Thyroid gland (tissue), 4 donors: ENCODE data around the gene CACNA1D. TPM values are rescaled to one million over a fixed set of nuclear protein-coding genes. Genes with fewer than 3 reads are reported as not detected.

ENCODE experiments used
- DNase-seq, 2 donors: peaks; one replicate each; pipeline ENCODE4 v3.0.0-alpha.2; 2019
- H3K27ac ChIP-seq, 3 donors: fragments of 200-600 bp; sonication (generic); 1 replicate in 2 of 3; 2 replicates in 1 of 3; pipeline ENCODE4 v1.5.1; 2016 to 2019; ENCODE audit warnings: mild to moderate bottlenecking in 1 of 3, moderate library complexity in 1 of 3
- H3K27me3 ChIP-seq: fragments of 200-600 bp; sonication (generic); one replicate; pipeline ENCODE4 v1.5.1; 2019
- H3K36me3 ChIP-seq, 2 donors: fragments of 200-600 bp; sonication (generic); one replicate each; pipeline ENCODE4 v1.5.1; 2016 to 2019
- H3K4me1 ChIP-seq, 2 donors: fragments of 200-600 bp; sonication (generic); one replicate each; pipeline ENCODE4 v1.5.1; 2017 to 2019
- H3K4me3 ChIP-seq, 3 donors: fragments of 200-600 bp; sonication (generic); replicated peaks in 1 of 3; 1 replicate in 2 of 3; 2 replicates in 1 of 3; pipeline ENCODE4 v1.5.1; 2016; ENCODE audit warnings: mild to moderate bottlenecking in 1 of 3
- H3K9me3 ChIP-seq: fragments of 200-600 bp; sonication (generic); one replicate; pipeline ENCODE4 v1.5.1; 2017
- POLR2A ChIP-seq, 2 donors: fragments of 450-650 bp; IDR thresholded peaks; one replicate each; pipeline ENCODE4 v1.6.1; 2017; ENCODE audit warnings: antibody characterized with exemption in 2 of 2, mild to moderate bottlenecking in 2 of 2, moderate library complexity in 1 of 2
- WGBS, 2 donors: methylation state at CpG; one replicate each; pipeline ENCODE4 v1.1.5; 2017; 5-methylcytosine and 5-hydroxymethylcytosine counted together
- intact Hi-C: fragments of 100-400 bp; cut with DNase I; formaldehyde crosslinking; loops from one replicate; pipeline ENCODE4 v1.15.1; 2023
- total RNA-seq, 4 donors: library from RNA; depleted of rRNA; stranded (reverse); fragments of >200 nt; gene quantifications; one replicate each; pipeline ENCODE4 v1.2.3, GENCODE V29; 2016
- TF ChIP-seq, protein P1 (sequence below), 6 experiments: fragments of 200-600 bp in 3 of 6; fragments of 450-650 bp in 3 of 6; sonication (generic) in 3 of 6; IDR thresholded peaks; one replicate each; pipeline ENCODE4 v1.5.1; 2016 to 2019; ENCODE audit warnings: antibody characterized with exemption in 6 of 6, mild to moderate bottlenecking in 2 of 6, inconsistent platforms in 1 of 6, moderate library complexity in 1 of 6

The CACNA1D gene
- total RNA-seq, 4 donors from 2014 or later = 7.1 to 46.1 (median 27.3) TPM

DNA sequence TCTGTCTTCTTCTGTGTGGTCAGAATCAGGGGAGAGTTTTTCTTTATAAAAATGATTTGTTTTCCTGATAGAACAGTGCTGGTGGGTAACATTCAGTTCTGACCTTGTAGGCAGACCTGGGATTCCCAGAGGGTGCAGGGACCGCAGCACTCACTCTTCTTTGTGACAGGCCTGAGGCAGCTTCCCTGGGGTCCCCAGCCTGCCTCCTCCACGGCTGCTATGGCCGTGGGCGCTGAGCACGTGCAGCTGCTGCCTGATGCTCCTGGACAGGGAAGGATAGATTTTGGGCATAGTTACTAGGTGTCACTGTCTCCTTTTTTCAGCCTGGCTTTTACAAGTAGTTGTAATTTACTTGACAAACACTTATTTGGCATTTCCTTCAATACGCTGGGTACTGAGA is 39.1 kb downstream of the CACNA1D start:
- H3K36me3 ChIP-seq = no peaks in the 10 kb centered on the region
- no peaks in the 10 kb centered on the region for H3K27me3 ChIP-seq
- H3K4me1 ChIP-seq = no peaks in the 10 kb centered on the region
- no peak overlapping the region for H3K4me3 ChIP-seq
- 88 to 94% methylated on average over 6 of the region's 6 CpGs for WGBS, 2 donors
- H3K27ac ChIP-seq = no peak overlapping the region
- intact Hi-C loops = no loop called here
- DNase-seq = no peak
- TF ChIP-seq POLR2A (IDR thresholded peaks at IDR 0.05) = no peak
- TF ChIP-seq, protein P1, sequence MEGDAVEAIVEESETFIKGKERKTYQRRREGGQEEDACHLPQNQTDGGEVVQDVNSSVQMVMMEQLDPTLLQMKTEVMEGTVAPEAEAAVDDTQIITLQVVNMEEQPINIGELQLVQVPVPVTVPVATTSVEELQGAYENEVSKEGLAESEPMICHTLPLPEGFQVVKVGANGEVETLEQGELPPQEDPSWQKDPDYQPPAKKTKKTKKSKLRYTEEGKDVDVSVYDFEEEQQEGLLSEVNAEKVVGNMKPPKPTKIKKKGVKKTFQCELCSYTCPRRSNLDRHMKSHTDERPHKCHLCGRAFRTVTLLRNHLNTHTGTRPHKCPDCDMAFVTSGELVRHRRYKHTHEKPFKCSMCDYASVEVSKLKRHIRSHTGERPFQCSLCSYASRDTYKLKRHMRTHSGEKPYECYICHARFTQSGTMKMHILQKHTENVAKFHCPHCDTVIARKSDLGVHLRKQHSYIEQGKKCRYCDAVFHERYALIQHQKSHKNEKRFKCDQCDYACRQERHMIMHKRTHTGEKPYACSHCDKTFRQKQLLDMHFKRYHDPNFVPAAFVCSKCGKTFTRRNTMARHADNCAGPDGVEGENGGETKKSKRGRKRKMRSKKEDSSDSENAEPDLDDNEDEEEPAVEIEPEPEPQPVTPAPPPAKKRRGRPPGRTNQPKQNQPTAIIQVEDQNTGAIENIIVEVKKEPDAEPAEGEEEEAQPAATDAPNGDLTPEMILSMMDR (IDR thresholded peaks at IDR 0.05) = no peak
- H3K9me3 ChIP-seq = no peaks in the 10 kb centered on the region

DNA sequence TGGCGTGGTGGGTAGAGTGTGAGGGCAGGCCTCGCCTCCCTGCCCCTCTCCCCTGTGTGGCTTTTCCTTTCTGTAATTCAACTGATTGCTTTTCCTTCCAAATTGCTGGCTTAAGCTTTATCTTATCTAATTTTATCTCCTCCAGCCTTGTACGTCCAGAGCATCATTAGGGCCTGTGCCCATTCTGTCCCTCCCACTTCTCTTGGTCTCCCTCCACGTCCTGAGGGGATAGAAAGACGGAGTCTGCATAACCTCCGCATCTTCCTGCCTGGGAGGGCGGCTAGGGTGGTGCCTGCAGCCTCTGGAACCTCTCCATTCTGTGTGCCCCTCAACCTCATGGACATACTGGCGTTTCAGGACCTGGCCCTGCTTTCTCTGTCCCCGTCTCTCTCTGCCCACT is 39.8 kb downstream of the CACNA1D start:
- Histone ChIP-seq H3K9me3 (no peaks in the 10 kb centered on the region), H3K27ac (no peak overlapping the region), H3K27me3 (no peaks in the 10 kb centered on the region), H3K4me1 (no peaks in the 10 kb centered on the region), H3K36me3 (no peaks in the 10 kb centered on the region), H3K4me3 (no peak overlapping the region)
- no peak for TF ChIP-seq POLR2A (IDR thresholded peaks at IDR 0.05)
- TF ChIP-seq, protein P1 (IDR thresholded peaks at IDR 0.05) = no peak
- DNase-seq = no peak
- WGBS, 2 donors = 80 to 86% methylated on average over 9 of the region's 9 CpGs
- intact Hi-C loops = no loop called here

DNA sequence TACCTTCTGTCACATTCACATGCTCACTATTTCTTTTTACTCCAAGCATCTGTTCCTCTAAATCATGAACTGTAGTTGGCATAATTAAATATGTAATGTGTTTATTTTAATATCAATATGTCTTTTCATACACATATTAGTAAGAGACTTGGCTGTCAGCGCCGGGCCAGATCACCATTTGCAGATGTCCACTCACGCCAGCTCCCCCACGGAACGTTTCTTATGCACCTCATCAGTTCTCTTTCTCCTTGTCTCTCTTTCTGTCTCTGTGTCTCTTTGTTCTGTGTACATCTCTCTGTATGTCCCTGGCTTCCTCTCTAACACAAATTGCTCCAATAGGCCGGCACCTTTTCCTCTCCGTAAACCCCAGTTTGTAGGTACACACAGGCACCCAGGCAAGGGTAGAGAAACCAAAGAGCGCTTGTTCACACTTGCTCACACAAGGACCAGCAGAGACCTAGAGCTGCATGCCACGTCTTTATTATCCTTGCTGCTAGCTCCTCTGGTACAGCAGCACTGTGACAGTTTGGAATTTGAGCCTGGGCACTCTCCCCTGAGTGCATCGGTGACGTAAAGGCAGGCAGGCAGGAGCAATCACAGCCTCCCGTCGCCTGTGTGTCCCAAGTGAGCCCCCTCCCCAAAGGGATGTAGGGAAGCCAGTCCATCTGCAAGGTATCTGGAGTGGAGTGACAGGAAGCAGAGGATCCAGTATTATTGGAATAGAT is 40.4 kb downstream of the CACNA1D start:
- Histone ChIP-seq H3K27ac (no peak overlapping the region), H3K4me1 (no peaks in the 10 kb centered on the region), H3K27me3 (no peaks in the 10 kb centered on the region), H3K36me3 (no peaks in the 10 kb centered on the region), H3K4me3 (no peak overlapping the region), H3K9me3 (no peaks in the 10 kb centered on the region)
- TF ChIP-seq, protein P1 (IDR thresholded peaks at IDR 0.05) = no peak
- no peak for TF ChIP-seq POLR2A (IDR thresholded peaks at IDR 0.05)
- intact Hi-C loops = no loop called here
- 67 to 72% methylated on average over 10 of the region's 13 CpGs for WGBS, 2 donors
- DNase-seq = peak in 1 of 2 donors; percentile 36

DNA sequence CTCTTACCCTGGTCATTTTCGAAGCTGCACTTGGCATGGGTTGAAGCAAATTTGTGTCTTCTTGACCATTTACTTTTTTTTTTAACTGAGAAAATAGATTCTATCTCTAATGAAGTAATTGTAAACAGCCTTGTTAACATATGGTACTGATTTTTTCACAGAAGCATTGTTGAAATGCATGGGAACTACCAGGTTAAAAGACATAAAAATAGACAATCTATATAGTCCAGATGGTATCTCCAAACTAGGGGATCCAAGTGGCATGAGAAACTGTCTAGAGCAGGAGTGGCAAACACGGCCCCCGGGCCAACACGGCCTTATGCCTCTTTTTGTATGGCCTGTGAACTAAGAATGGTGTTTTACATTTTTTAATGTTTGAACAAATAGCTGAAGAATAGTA is 41.9 kb downstream of the CACNA1D start:
- DNase-seq = no peak
- WGBS, 2 donors = 87 to 92% methylated on average over 4 of the region's 4 CpGs
- intact Hi-C loops = no loop called here
- TF ChIP-seq POLR2A (IDR thresholded peaks at IDR 0.05) = no peak
- TF ChIP-seq, protein P1 (IDR thresholded peaks at IDR 0.05) = no peak
- Histone ChIP-seq H3K9me3 (no peaks in the 10 kb centered on the region), H3K27me3 (no peaks in the 10 kb centered on the region), H3K36me3 (no peaks in the 10 kb centered on the region), H3K4me1 (no peaks in the 10 kb centered on the region), H3K27ac (no peak overlapping the region), H3K4me3 (no peak overlapping the region)

DNA sequence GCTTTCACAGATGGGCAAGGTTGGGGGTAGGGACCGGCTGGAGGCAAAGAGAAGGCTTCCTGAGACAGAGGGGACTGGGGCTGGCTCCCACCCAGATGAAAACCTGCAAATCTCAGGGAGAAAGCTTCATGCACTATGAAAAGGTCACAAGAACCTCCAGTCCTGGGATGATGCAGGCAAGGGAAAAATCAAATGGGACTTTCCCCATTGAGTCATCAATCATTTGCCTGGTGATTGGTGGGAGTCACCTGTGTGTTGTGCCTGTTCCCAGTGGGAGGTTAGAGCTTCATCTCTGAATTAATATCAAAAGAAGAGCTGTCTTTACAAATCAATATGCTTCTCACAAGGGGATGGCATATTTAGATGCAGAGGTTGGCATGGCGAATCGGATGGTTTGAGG is 49.9 kb downstream of the CACNA1D start:
- H3K27ac ChIP-seq = no peak overlapping the region
- no peaks in the 10 kb centered on the region for H3K4me1 ChIP-seq
- intact Hi-C loops = no loop called here
- H3K9me3 ChIP-seq = no peaks in the 10 kb centered on the region
- no peak overlapping the region for H3K4me3 ChIP-seq
- H3K27me3 ChIP-seq = no peaks in the 10 kb centered on the region
- TF ChIP-seq POLR2A (IDR thresholded peaks at IDR 0.05) = no peak
- TF ChIP-seq, protein P1 (IDR thresholded peaks at IDR 0.05) = no peak
- WGBS, 2 donors = 99% methylated on average over 3 of the region's 3 CpGs
- DNase-seq = no peak
- no peaks in the 10 kb centered on the region for H3K36me3 ChIP-seq
